ENCODE results near the gene COX19. TPM values are rescaled to one million over a fixed set of nuclear protein-coding genes. Genes with fewer than 3 reads are reported as not detected.

Gene COX19
- total and polyA plus RNA-seq, 2 donors (not counting 3 experiments of a cell fraction or from before 2014, with no cell fraction given) = 6.8 to 10.6 TPM

GRCh38 chr7:954330-955238 is 20.8 kb downstream of the COX19 start, which contains the start of gene ADAP1:
ADAP1 (minus strand) TSS chr7:954680; CDS start chr7:954477, 203 bp downstream.
- ChIA-PET CTCF (interaction anchor here (1.0 to 1.3 kb wide), 4 partner anchors 45 to 168 kb away, joined by 3 to 5 read pairs (median 4); no protein-coding TSS in a partner anchor), POLR2A (interaction anchor here (0.5 kb wide), 1 partner anchor 114 kb away, joined by 6 read pairs; no protein-coding TSS in a partner anchor)
- dilution Hi-C loops (cut with MboI; ENCODE audit: extremely low pct_ligation_motif_present, low sequenced_read_pairs) (no loop called here), intact Hi-C loops (cut with micrococcal nuclease) (loop anchor here (1.0 to 2.0 kb wide), 2 partner anchors 46 to 168 kb away; no protein-coding TSS in a partner anchor)
- DNase-seq (ENCODE audit: low read depth, low spot score) = no peak
- no peak within 1 kb of the TSS for H3K27ac ChIP-seq (ENCODE audit: insufficient read depth, low read depth, low read length)
- H4K20me1 ChIP-seq (replicated peaks; ENCODE audit: control insufficient read depth, extremely low read depth, insufficient read depth, low read length) = no peaks in the 10 kb centered on the region
- no peaks in the 10 kb centered on the region for H3K4me1 ChIP-seq (ENCODE audit: control insufficient read depth, extremely low read depth, insufficient read depth, low read length)
- no peak within 1 kb of the TSS for H3K9ac ChIP-seq (replicated peaks; ENCODE audit: extremely low read depth, insufficient read depth, low read length)
- H2AFZ ChIP-seq (ENCODE audit: low read depth, low read length) = no peak within 1 kb of the TSS
- no TSS peak for BruUV-seq (replicated peaks)
- no peaks in the 10 kb centered on the region for H3K9me3 ChIP-seq (replicated peaks; ENCODE audit: control insufficient read depth, insufficient read depth, low read length)
- H3K4me3 ChIP-seq (replicated peaks in 1 of 3; ENCODE audit: insufficient read depth in 1 of 3, low read depth in 1 of 3, low read length in 3 of 3) = peak within 1 kb of the TSS in 1 of 3 experiments; percentile 30
- peaks cover 2 to 4% of the 10 kb centered on the region in 2 experiments for H3K27me3 ChIP-seq (ENCODE audit: control insufficient read depth in 2 of 2, insufficient read depth in 2 of 2, low read length in 2 of 2)
- H3K4me2 ChIP-seq (ENCODE audit: insufficient read depth, low read length) = no peak within 1 kb of the TSS
- no peak for FAIRE-seq
- no peaks in the 10 kb centered on the region for H3K9me1 ChIP-seq (replicated peaks; ENCODE audit: control insufficient read depth, extremely low read depth, insufficient read depth, low read length)
- no peaks in the 10 kb centered on the region for H3K79me2 ChIP-seq (ENCODE audit: control insufficient read depth, insufficient read depth, low read length)
- H3K36me3 ChIP-seq (ENCODE audit: control insufficient read depth in 2 of 2, extremely low read depth in 1 of 2, insufficient read depth in 2 of 2, low read length in 2 of 2) = no peaks in the 10 kb centered on the region
- TF ChIP-seq CTCF (IDR thresholded peaks at IDR 0.05; ENCODE audit: extremely low read depth in 1 of 2, insufficient read depth in 1 of 2, low read depth in 1 of 2, low read length in 2 of 2) = peak in 1 of 2 donors; percentile 24
- TF ChIP-seq JUN (IDR thresholded peaks at IDR 0.05; ENCODE audit: borderline replicate concordance, insufficient read depth, insufficient read length, low read depth) = no peak
- TF ChIP-seq MAX (IDR thresholded peaks at IDR 0.05; ENCODE audit: insufficient read depth, insufficient read length) = no peak
